Stimulated activated memory B cell treated with anti-CD40 and anti-IgM and Interleukin-4, amounts not matched to agents 10 μg/mL and 1 μg/mL and 100 μg/mL, for 72 hours (primary cell): ENCODE measurements around the gene RAP2C.
"Not testable (repeated sequence)": the region's sequence is repeated elsewhere in the genome, so short reads cannot be mapped to it uniquely, and the experiment has no call there.

Source experiments
- ATAC-seq: fragments of 150-1000 bp; cut with Tn5 transposase; 2 replicates; pipeline ENCODE4 v1.10.0; 2021
- H3K27ac Mint-ChIP-seq: one replicate; pipeline ENCODE4 v1.8.0; 2022; ENCODE audit warnings: mild to moderate bottlenecking, mixed read lengths
- H3K27me3 Mint-ChIP-seq: one replicate; pipeline ENCODE4 v1.8.0; 2022; ENCODE audit warnings: mixed read lengths
- H3K36me3 Mint-ChIP-seq: one replicate; pipeline ENCODE4 v1.8.0; 2022; ENCODE audit warnings: mixed read lengths
- H3K4me1 Mint-ChIP-seq: one replicate; pipeline ENCODE4 v1.8.0; 2022; ENCODE audit warnings: mixed read lengths
- H3K4me3 Mint-ChIP-seq: one replicate; pipeline ENCODE4 v1.8.0; 2022; ENCODE audit warnings: mild to moderate bottlenecking, moderate library complexity, mixed read lengths
- H3K9me3 Mint-ChIP-seq: one replicate; pipeline ENCODE4 v1.8.0; 2022; ENCODE audit warnings: mixed read lengths

Gene RAP2C

DNA sequence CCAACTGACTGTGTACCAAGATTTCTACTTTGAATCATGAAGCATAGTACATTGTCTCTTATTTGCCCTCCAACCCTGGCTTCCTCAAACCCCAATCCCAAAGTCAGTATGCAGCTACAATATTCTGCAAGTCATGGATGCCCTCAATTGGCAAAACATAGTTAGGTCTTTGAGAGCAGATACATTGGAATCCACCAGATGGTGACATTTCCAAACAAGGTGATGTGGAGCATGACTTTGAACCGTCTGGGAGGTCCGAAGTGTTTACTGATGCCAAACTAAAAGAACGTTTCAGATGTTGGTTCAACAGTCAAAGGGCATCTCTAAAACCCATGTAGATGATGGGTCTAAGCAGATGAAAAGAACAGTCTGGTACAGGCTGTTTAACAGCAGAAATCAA, 47.8 kb downstream of the RAP2C start:
- Mint-ChIP-seq H3K9me3 (no peaks in the 10 kb centered on the region), H3K36me3 (no peaks in the 10 kb centered on the region)

DNA sequence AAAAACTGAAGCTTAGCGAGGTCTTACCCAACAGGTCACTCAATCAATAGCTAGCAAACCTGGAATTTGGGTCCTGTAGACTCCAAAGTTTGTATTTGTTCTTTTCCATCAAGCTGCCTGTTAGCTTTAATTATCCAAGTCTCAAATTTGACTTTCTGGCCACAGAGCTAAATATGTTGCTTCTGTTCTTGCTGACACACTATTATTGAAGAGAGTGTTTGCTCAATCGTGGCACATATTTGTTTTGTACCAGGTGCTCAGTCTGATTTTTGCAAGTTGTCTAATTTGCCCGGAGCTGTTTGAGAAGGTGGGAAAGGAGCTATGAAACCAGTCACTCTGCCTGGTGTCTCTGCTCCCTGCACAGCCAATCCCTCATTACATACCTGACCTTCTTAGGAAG, 49.7 kb downstream of the RAP2C start:
- Mint-ChIP-seq H3K36me3 (no peaks in the 10 kb centered on the region), H3K9me3 (no peaks in the 10 kb centered on the region), H3K4me1 (no peaks in the 10 kb centered on the region), H3K27me3 (no peaks in the 10 kb centered on the region), H3K27ac (no peak overlapping the region), H3K4me3 (no peak overlapping the region)
- ATAC-seq: no peak

More for the DNA sequence above, 47.8 kb downstream of the RAP2C start:
- no peak for ATAC-seq
- no peaks in the 10 kb centered on the region for H3K4me1 Mint-ChIP-seq
- H3K27me3 Mint-ChIP-seq: no peaks in the 10 kb centered on the region
- H3K27ac Mint-ChIP-seq: no peak overlapping the region
- H3K4me3 Mint-ChIP-seq: no peak overlapping the region

DNA sequence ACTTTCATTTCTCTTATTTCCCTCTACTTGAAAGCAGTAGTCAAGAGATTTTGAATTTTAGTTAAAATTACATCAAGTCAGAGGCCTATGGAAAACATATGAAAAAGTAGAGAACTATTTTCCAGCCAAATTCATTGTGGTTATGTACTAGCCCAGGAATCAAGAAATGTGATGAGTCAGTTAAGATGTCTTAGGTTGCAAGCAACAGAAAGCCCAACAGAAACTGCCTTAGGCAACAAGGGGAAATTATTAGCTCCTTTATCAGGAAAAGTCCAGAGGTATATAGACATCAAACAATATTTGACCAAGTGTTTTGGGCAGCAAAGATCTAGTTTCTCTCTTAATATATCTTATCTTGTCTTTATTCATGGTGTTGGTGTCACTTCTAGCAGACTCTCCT, 53.6 kb downstream of the RAP2C start:
- H3K9me3 Mint-ChIP-seq: peaks cover 2% of the 10 kb centered on the region
- H3K36me3 Mint-ChIP-seq: no peaks in the 10 kb centered on the region
- H3K27ac Mint-ChIP-seq: no peak overlapping the region
- no peak for ATAC-seq
- H3K4me1 Mint-ChIP-seq: no peaks in the 10 kb centered on the region
- H3K4me3 Mint-ChIP-seq: no peak overlapping the region
- peaks cover 16% of the 10 kb centered on the region for H3K27me3 Mint-ChIP-seq

DNA sequence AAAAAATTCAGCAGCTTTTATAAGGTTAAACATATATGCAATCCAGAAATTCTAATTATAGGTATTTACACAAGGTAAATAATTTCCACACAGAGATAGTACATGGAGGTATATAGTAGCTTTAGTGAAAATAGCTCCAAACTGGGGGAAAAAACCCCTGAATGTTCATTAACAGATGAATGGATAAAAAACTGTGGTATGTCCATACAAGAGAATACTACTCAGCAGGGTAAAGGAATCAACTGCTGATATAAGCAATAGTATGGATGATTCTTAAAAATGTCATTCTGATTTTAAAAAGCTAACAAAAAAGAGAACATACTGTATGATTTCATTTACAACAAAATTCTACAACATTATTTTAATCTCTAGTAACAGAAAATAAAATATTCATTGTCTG, 54.2 kb downstream of the RAP2C start:
- no peak for ATAC-seq
- H3K4me3 Mint-ChIP-seq: no peak overlapping the region
- peaks cover 16% of the 10 kb centered on the region for H3K27me3 Mint-ChIP-seq
- H3K36me3 Mint-ChIP-seq: no peaks in the 10 kb centered on the region
- H3K27ac Mint-ChIP-seq: no peak overlapping the region
- no peaks in the 10 kb centered on the region for H3K4me1 Mint-ChIP-seq
- peaks cover 2% of the 10 kb centered on the region for H3K9me3 Mint-ChIP-seq

DNA sequence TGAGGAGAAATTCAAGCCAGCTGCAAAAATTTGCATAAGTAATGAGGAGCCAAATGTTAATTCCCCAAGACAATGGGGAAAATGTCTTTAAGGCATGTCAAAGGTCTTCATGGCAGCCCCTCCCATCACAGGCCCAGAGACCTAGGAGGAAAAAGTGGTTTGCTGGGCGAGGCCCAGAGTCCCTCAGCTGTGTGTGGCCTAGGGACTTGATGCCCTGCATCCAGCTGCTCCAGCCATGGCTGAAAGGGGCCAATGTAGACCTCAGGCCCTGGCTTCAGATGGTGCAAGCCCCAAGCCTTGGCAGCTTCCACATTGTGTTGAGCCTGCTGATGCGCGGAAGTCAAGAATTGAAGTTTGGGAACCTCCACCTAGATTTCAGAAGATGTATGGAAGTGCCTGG, 56.2 kb downstream of the RAP2C start:
- not testable (repeated sequence) for ATAC-seq, H3K9me3 Mint-ChIP-seq

DNA sequence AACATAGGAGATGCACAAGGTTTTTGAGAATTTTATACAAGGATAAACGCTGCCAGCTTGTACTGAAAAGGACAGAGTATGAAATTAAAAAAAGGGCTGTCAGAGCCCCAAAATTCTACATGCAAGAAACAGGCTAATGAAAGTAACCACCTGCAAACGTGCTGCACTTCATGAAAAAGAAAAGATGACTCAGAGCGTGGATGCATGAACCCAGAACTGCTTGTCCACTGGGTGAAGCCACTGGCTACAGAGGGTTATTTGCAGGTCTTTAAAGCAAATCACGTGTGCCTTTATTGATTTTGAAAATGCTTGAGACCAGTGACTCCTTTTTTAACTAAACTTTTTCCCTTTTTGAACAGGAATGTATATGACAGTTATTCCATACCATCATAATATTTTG, 66.1 kb downstream of the RAP2C start:
- Mint-ChIP-seq H3K9me3 (no peaks in the 10 kb centered on the region), H3K27ac (no peak overlapping the region), H3K4me1 (no peaks in the 10 kb centered on the region), H3K36me3 (no peaks in the 10 kb centered on the region), H3K27me3 (no peaks in the 10 kb centered on the region), H3K4me3 (no peak overlapping the region)
- no peak for ATAC-seq

More for the DNA sequence above, 56.2 kb downstream of the RAP2C start:
- H3K27me3 Mint-ChIP-seq: peaks cover 16% of the 10 kb centered on the region
- not testable (repeated sequence) for H3K4me3 Mint-ChIP-seq, H3K27ac Mint-ChIP-seq, H3K4me1 Mint-ChIP-seq, H3K36me3 Mint-ChIP-seq
